A549 (cell line): Measurements from ENCODE around the gene MED12. TPM values are rescaled to one million over a fixed set of nuclear protein-coding genes. Genes with fewer than 3 reads are reported as not detected.
A peak's percentile ranks its signal among the peaks of the same experiment; 100 is the strongest.

Experiments used
- ATAC-seq, 2 experiments: fragments of 200-7000 bp in 1 of 2; fragments of >200 bp in 1 of 2; cut with Nextera tagmentation in 1 of 2; cut with Tn5 transposase in 1 of 2; 3 replicates each; pipeline versions ENCODE4 v1.8.0 to v1.9.1; 2018 to 2020; ENCODE audit warnings: mild to moderate bottlenecking in 1 of 2, moderate library complexity in 1 of 2
- CTCF ChIA-PET: fragments of 300-600 bp; sonication (Branson Sonifier 250); formaldehyde crosslinking; extraction: SDS; loops from one replicate; lab custom pipeline; 2021; ENCODE audit warnings: antibody characterized with exemption, inconsistent platforms; lab: Yijun Ruan, JAX
- POLR2A ChIA-PET: fragments of 350-600 bp; formaldehyde crosslinking; extraction: SDS; loops from one replicate; lab custom pipeline; 2021; ENCODE audit warnings: antibody characterized with exemption, inconsistent platforms; lab: Yijun Ruan, JAX
- DNase-seq, 2 experiments: peaks; one replicate each; pipeline versions ENCODE4 v3.0.0 to v3.0.0-alpha.2; 2011 to 2016; ENCODE audit warnings: low read depth in 1 of 2, low spot score in 1 of 2
- FAIRE-seq: peaks from 2 replicates; lab custom pipeline; 2011; peaks lifted over from hg19 to GRCh38; lab: Jason Lieb, UNC
- H3K27ac ChIP-seq, 2 experiments: fragments of >200 bp; sonication (Bioruptor Twin); formaldehyde crosslinking; 3 replicates each; pipeline ENCODE4 v1.5.1; 2016 to 2017
- H3K4me1 ChIP-seq: fragments of >200 bp; sonication (Bioruptor Twin); formaldehyde crosslinking; 3 replicates; pipeline ENCODE4 v1.6.1; 2016
- H3K4me2 ChIP-seq: fragments of >200 bp; sonication (Bioruptor Twin); formaldehyde crosslinking; 3 replicates; pipeline ENCODE4 v1.6.1; 2016
- H3K4me3 ChIP-seq: fragments of >200 bp; sonication (Bioruptor Twin); formaldehyde crosslinking; 3 replicates; pipeline ENCODE4 v1.5.1; 2016
- H3K9me3 ChIP-seq: fragments of >200 bp; sonication (Bioruptor Twin); formaldehyde crosslinking; 3 replicates; pipeline ENCODE4 v1.6.1; 2016
- ATOH8 ChIP-seq: fragments of 250-450 bp; sonication (Bioruptor Pico); IDR thresholded peaks from 2 replicates; pipeline ENCODE4 v1.5.0; 2020; ENCODE audit warnings: low read depth, mild to moderate bottlenecking, moderate library complexity
- BHLHE40 ChIP-seq: IDR thresholded peaks from 2 replicates; pipeline ENCODE4 v1.6.1; 2012; ENCODE audit warnings: low read depth, low read length, inconsistent platforms
- CBX2 ChIP-seq: fragments of 200-600 bp; sonication (generic); IDR thresholded peaks from 2 replicates; pipeline ENCODE4 v1.6.1; 2016; ENCODE audit warnings: low read depth, mild to moderate bottlenecking, borderline replicate concordance
- CBX8 ChIP-seq: fragments of 200-600 bp; sonication (generic); IDR thresholded peaks from 2 replicates; pipeline ENCODE4 v1.6.1; 2016
- CEBPB ChIP-seq, 2 experiments: fragments of >200 bp in 1 of 2; sonication (Bioruptor Twin) in 1 of 2; formaldehyde crosslinking in 1 of 2; IDR thresholded peaks; 2 replicates each; pipeline ENCODE4 v1.6.1; 2012 to 2016
- CTCF ChIP-seq: fragments of >200 bp; sonication (Bioruptor Twin); formaldehyde crosslinking; IDR thresholded peaks from 3 replicates; pipeline ENCODE4 v1.5.1; 2016
- ELK1 ChIP-seq: fragments of 150-350 bp; IDR thresholded peaks from 2 replicates; pipeline ENCODE4 v1.6.1; 2014; ENCODE audit warnings: low read depth, mild to moderate bottlenecking, low read length
- ESRRA ChIP-seq: fragments of 150-350 bp; IDR thresholded peaks from 2 replicates; pipeline ENCODE4 v1.6.1; 2014; ENCODE audit warnings: mild to moderate bottlenecking, low read length, borderline replicate concordance
- FOSL2 ChIP-seq, 2 experiments: fragments of 450-650 bp in 1 of 2; fragments of >200 bp in 1 of 2; sonication (Bioruptor Twin) in 1 of 2; formaldehyde crosslinking; IDR thresholded peaks; 2 replicates each; pipeline versions ENCODE4 v1.5.0 to v1.6.1; 2016 to 2020; ENCODE audit warnings: mild to moderate bottlenecking in 1 of 2, moderate library complexity in 1 of 2
- HOXB13 ChIP-seq: fragments of 250-450 bp; sonication (Bioruptor Pico); IDR thresholded peaks from 2 replicates; pipeline ENCODE4 v1.5.0; 2020; ENCODE audit warnings: low read depth, mild to moderate bottlenecking, moderate library complexity
- HOXB5 ChIP-seq: fragments of 250-450 bp; sonication (Bioruptor Pico); IDR thresholded peaks from 2 replicates; pipeline ENCODE4 v1.5.0; 2020; ENCODE audit warnings: mild to moderate bottlenecking, moderate library complexity
- KDM1A ChIP-seq: fragments of 200-600 bp; sonication (generic); IDR thresholded peaks from 2 replicates; pipeline ENCODE4 v1.6.1; 2016; ENCODE audit warnings: low read depth, mild to moderate bottlenecking
- KDM5A ChIP-seq: fragments of 200-600 bp; sonication (generic); IDR thresholded peaks from 2 replicates; pipeline ENCODE4 v1.6.1; 2016; ENCODE audit warnings: antibody characterized with exemption, mild to moderate bottlenecking
- MAX ChIP-seq: IDR thresholded peaks from 2 replicates; pipeline ENCODE4 v1.6.1; 2012
- NPAS2 ChIP-seq: fragments of 250-450 bp; sonication (Bioruptor Pico); IDR thresholded peaks from 2 replicates; pipeline ENCODE4 v1.8.0; 2022; ENCODE audit warnings: mild to moderate bottlenecking, moderate library complexity, borderline replicate concordance
- PBX3 ChIP-seq: IDR thresholded peaks from 2 replicates; pipeline ENCODE4 v1.6.1; 2012
- POLR2AphosphoS2 ChIP-seq: conservative IDR thresholded peaks from 2 replicates; pipeline ENCODE4 v1.6.1; 2012; ENCODE audit warnings: low read length, improper control_type of control experiment, inconsistent platforms
- RAD21 ChIP-seq, 2 experiments: fragments of >200 bp in 1 of 2; sonication (Bioruptor Twin) in 1 of 2; formaldehyde crosslinking in 1 of 2; IDR thresholded peaks in 1 of 2; conservative IDR thresholded peaks in 1 of 2; 2 replicates in 1 of 2; 3 replicates in 1 of 2; pipeline ENCODE4 v1.6.1; 2012 to 2018; ENCODE audit warnings: inconsistent platforms in 1 of 2
- RCOR1 ChIP-seq: fragments of 150-350 bp; IDR thresholded peaks from 2 replicates; pipeline ENCODE4 v1.6.1; 2014; ENCODE audit warnings: antibody characterized with exemption, low read length, low read depth
- REST ChIP-seq: fragments of 200-600 bp; sonication (generic); IDR thresholded peaks from 2 replicates; pipeline ENCODE4 v1.6.1; 2016; ENCODE audit warnings: antibody characterized with exemption, mild to moderate bottlenecking, moderate library complexity
- SMC3 ChIP-seq: fragments of >200 bp; sonication (Bioruptor Twin); formaldehyde crosslinking; IDR thresholded peaks from 3 replicates; pipeline ENCODE4 v1.6.1; 2018; ENCODE audit warnings: inconsistent platforms
- TP53 ChIP-seq: fragments of 250-450 bp; sonication (Bioruptor Pico); IDR thresholded peaks from 2 replicates; pipeline ENCODE4 v1.5.0; 2021; ENCODE audit warnings: mild to moderate bottlenecking, moderate library complexity
- WGBS: methylation state at CpG from one replicate; pipeline ENCODE4 v1.1.6; 2017; ENCODE audit errors: missing lambda C conversion rate; 5-methylcytosine and 5-hydroxymethylcytosine counted together
- polyA plus RNA-seq, 4 experiments: library from polyadenylated mRNA; depleted of rRNA in 3 of 4; stranded (reverse); fragments of >200 nt; fragmentation: RNase III in 1 of 4; extraction: RNeasy Plus Mini Kit Qiagen cat#74134 plus additional on column Dnase treatment in 1 of 4; gene quantifications; 2 replicates in 3 of 4; 3 replicates in 1 of 4; pipeline ENCODE4 v1.2.3, GENCODE V29; 2011 to 2017

The MED12 gene
- polyA plus RNA-seq, 2 of the 4 experiments (the other 2 are of a cell fraction): 12.6 to 13.5 TPM

- POLR2A ChIA-PET: no interaction called here
- H3K9me3 ChIP-seq: no peaks in the 10 kb centered on the region
- TF ChIP-seq ELK1: no peak
- no peak for TF ChIP-seq KDM1A
- peak; percentile 66 for TF ChIP-seq SMC3
- TF ChIP-seq KDM5A: no peak
- no peak for TF ChIP-seq HOXB13 (CRISPR knock-in tag)
- TF ChIP-seq BHLHE40: no peak
- peak; percentile 64 for TF ChIP-seq CTCF
- TF ChIP-seq CBX8: no peak
- peak; percentile 56 to 66 for TF ChIP-seq RAD21 (conservative IDR thresholded peaks at IDR 0.05 in 1 of 2, IDR thresholded peaks at IDR 0.05 in 1 of 2)
- no peak for TF ChIP-seq CBX2
- no peak for TF ChIP-seq POLR2AphosphoS2
- TF ChIP-seq, all 56 proteins: peak for 3
- Histone ChIP-seq H3K4me2 (no peak overlapping the region), H3K27ac (no peak overlapping the region), H3K4me3 (no peak overlapping the region), H3K4me1 (no peaks in the 10 kb centered on the region; the same call in 2 of the 3 replicates)
- CTCF ChIA-PET: interaction anchor here (0.5 to 3.8 kb wide), 23 partner anchors 10 to 148 kb away, joined by 3 to 25 read pairs (median 4); partner anchors contain the start of genes CXorf65, IL2RG and MED12
- 35% methylated on average over 17 of the region's 18 CpGs for WGBS
- FAIRE-seq (peak; percentile 79), DNase-seq (peak; percentile 52 to 64), ATAC-seq (peak; percentile 92 to 96)
These were observed 10.7 kb downstream of the MED12 start for GRCh38 chrX:71128915-71129765.

- CTCF ChIA-PET: interaction anchor here (0.6 to 3.8 kb wide), 4 partner anchors 12 to 134 kb away, joined by 3 to 25 read pairs (median 4); partner anchors contain the start of gene MED12
- H3K27ac ChIP-seq: no peak overlapping the region
- no peaks in the 10 kb centered on the region; the same call in 2 of the 3 replicates for H3K4me1 ChIP-seq
- H3K4me2 ChIP-seq: no peak overlapping the region
- no peak for FAIRE-seq
- POLR2A ChIA-PET: no interaction called here
- 100% methylated on average over 4 of the region's 4 CpGs for WGBS
- no peaks in the 10 kb centered on the region for H3K9me3 ChIP-seq
- TF ChIP-seq SMC3 (no peak), PBX3 (no peak), KDM1A (no peak), TP53 (no peak), MAX (no peak), FOSL2 (IDR thresholded peaks at IDR 0.05) (no peak), FOSL2 (CRISPR knock-in tag; IDR thresholded peaks at IDR 0.05) (no peak), HOXB5 (CRISPR knock-in tag) (no peak), REST (no peak), ESRRA (no peak), POLR2AphosphoS2 (no peak), CEBPB (IDR thresholded peaks at IDR 0.05) (no peak), ATOH8 (CRISPR knock-in tag) (no peak), RCOR1 (no peak), NPAS2 (no peak)
- no peak overlapping the region for H3K4me3 ChIP-seq
- DNase-seq: no peak
- no peak for ATAC-seq
These were observed 13.1 kb downstream of the MED12 start for GRCh38 chrX:71131510-71131909.
